GM21423 (cell line): ENCODE measurements around the gene PTPRK.
"Not testable (repeated sequence)": the region's sequence is repeated elsewhere in the genome, so short reads cannot be mapped to it uniquely, and the experiment has no call there.

Source experiments
- ATAC-seq: cut with Tn5 transposase; IDR thresholded peaks from one replicate; pipeline ENCODE4 v1.9.1; 2021; ENCODE audit warnings: mild to moderate bottlenecking, moderate library complexity; ENCODE audit not compliant: unreplicated experiment

The PTPRK gene

DNA sequence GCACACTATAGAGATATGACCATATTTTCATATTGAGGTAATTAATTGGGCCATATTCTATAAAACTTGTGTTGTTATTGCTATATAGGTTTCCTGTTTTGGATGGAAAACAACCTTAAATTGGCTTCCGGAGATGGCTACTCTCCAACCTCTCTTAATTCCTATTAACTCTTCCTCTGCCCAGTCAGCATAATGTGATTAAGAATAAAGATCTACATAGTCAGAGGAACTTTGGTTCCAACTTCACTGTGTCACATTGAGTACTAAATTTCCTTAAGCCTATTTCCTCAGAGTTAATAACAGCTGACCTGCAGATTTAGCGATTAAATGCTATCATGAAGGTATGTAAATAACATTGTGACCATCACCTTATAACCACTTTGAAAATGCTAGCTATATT is 67.7 kb downstream of the PTPRK start:
- ATAC-seq: no peak

- no peak for ATAC-seq
Measured at GRCh38 chr6:128446497-128446896, 73.9 kb downstream of the PTPRK start.

DNA sequence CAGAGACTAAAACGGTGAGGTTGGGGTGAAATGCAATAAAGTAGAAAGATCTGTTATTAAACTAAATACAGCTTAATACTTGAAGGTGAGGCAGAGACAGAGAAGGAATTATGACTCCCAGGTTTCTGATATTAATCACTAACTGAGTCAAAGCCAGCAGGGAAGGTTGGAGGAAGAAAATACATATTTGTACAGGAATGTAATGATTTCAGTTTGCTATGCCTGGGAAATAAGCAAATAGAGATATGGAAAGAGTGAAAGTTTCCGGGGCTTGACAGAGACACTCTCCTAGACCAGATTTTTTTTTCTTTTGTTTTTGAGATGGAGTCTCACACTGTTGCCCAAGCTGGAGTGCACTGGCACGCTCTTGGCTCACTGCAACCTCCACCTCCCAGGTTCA is 76.8 kb downstream of the PTPRK start:
- ATAC-seq: no peak

- ATAC-seq: no peak
Measured at GRCh38 chr6:128439627-128440026, 80.8 kb downstream of the PTPRK start.

DNA sequence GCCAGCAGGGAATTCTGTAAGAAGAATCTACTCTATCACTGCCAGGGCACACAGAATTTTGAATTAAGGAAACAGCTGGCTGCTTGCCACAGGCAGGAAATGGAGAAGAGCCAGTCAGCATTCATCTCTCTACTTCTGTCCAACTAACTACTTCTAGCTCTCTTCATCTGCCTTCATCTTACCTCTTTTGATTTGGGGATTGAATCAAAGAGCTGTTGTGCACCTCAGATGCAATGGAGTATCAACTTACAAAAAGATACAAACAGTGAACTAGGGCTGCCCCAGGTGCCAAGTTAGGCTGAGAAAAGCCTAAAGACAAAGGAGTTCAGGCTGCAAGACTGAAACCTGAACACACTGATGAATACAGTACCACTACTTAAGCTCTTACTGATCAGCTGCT is 82.0 kb downstream of the PTPRK start:
- no peak for ATAC-seq

DNA sequence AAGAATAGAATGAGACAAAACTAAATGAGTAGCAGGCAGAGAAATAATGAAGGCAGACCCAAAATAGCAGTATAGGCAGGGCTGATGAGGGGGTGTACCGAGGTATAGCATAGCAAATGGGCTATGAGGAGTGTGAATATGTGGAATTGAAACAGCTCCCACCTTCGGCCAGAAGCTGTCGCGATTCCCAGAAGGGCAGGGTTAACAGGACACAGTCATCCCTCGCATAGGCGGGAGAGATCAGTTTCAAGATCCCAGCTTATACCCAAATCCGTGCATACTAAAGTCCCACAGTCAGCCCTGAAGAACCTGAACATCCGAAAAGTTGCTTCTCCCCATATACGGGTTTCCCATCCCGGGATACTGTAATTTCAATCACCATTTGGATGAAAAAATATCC is 82.7 kb downstream of the PTPRK start:
- no peak for ATAC-seq

DNA sequence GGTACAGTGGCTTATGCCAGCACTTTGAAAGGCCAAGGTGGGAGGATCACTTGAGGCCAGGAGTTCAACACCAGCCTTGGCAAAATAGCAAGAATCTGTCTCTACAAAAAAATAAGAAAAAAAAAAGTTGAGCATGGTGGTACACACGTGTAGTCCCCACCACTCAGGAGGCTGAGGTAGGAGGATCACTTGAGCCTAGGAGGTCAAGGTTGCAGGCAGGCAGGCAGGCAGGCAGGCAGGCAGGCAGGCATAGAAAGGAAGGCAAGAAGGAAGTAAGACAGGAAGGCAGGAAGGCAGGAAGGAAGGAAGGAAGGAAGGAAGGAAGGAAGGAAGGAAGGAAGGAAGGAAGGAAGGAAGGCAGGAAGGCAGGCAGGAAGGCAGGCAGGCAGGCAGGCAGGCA is 85.6 kb downstream of the PTPRK start:
- not testable (repeated sequence) for ATAC-seq

GRCh38 chr6:128432394-128432793 is 88.0 kb downstream of the PTPRK start:
- no peak for ATAC-seq

- ATAC-seq: no peak
Measured at GRCh38 chr6:128427139-128427538, 93.3 kb downstream of the PTPRK start.

GRCh38 chr6:128425856-128426255 is 94.5 kb downstream of the PTPRK start:
- no peak for ATAC-seq

- no peak for ATAC-seq
Measured at GRCh38 chr6:128422871-128423270, 97.5 kb downstream of the PTPRK start.

GRCh38 chr6:128422200-128422599 is 98.2 kb downstream of the PTPRK start:
- ATAC-seq: no peak

GRCh38 chr6:128421788-128422187 is 98.6 kb downstream of the PTPRK start:
- no peak for ATAC-seq

GRCh38 chr6:128417698-128418097 is 102.7 kb downstream of the PTPRK start:
- ATAC-seq: no peak

GRCh38 chr6:128415387-128415786 is 105.0 kb downstream of the PTPRK start:
- no peak for ATAC-seq

GRCh38 chr6:128414943-128415342 is 105.5 kb downstream of the PTPRK start:
- ATAC-seq: no peak

GRCh38 chr6:128413291-128413690 is 107.1 kb downstream of the PTPRK start:
- ATAC-seq: no peak

GRCh38 chr6:128412680-128413079 is 107.7 kb downstream of the PTPRK start:
- no peak for ATAC-seq

GRCh38 chr6:128410584-128410983 is 109.8 kb downstream of the PTPRK start:
- ATAC-seq: no peak

DNA sequence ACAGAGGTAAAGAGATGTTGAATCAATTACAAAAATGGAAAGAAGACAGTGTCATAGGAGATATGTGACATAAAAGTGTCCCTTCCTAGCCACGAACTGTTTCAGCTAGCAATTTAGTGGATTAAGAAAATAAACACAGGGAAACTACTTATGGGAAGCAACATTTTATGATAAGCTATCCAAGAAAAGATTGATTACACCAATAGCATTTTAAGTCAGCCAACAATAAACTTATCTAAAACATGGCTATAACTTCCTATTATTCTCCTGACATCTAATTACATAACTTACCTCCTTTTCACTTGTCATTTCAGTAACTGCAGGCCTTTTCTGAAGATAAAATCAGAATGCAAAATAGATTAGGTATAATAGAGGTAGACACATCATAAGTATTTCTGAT is 111.4 kb downstream of the PTPRK start:
- no peak for ATAC-seq

- no peak for ATAC-seq
Measured at GRCh38 chr6:128406453-128406852, 113.9 kb downstream of the PTPRK start.

- no peak for ATAC-seq
Measured at GRCh38 chr6:128403618-128404444, 116.6 kb downstream of the PTPRK start.

DNA sequence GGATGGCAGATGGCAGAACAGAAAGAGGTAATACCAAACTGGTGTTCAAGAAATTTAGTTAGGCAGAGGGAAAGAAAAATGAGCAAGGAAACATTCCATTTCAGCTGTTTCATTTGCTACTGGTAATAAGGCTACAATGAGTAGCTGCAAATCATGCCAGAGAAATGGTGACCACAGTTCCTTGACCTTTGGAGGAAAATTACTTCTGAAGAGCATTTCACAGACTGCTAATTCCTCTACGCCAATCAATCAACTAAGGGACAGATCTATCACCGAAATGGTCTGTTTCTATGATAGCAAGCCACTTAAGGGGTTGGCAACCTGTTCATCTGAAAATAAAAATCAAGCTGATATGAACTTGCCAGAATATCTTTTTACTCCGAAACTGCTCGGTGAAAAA is 119.5 kb downstream of the PTPRK start:
- ATAC-seq: no peak
